Endothelial cell of umbilical vein (primary cell): ENCODE data around the gene MGAT5. TPM values are rescaled to one million over a fixed set of nuclear protein-coding genes. Genes with fewer than 3 reads are reported as not detected.

Experiments used
- BruUV-seq: library from RNA; stranded (reverse); fragments of 400-500 nt; replicated peaks from 2 replicates; lab custom pipeline; 2021; lab: Mats Ljungman, UMichigan
- CTCF ChIA-PET: fragments of 300-600, 350-600 bp; sonication (Branson Sonifier 250); formaldehyde crosslinking; loops from one replicate; lab custom pipeline; 2021; ENCODE audit warnings: antibody characterized with exemption, inconsistent platforms; lab: Charles Lee
- POLR2A ChIA-PET: fragments of 300-600, 350-600 bp; sonication (Branson Sonifier 250); formaldehyde crosslinking; loops from one replicate; lab custom pipeline; 2021; ENCODE audit warnings: antibody characterized with exemption, inconsistent platforms; lab: Charles Lee
- DNase-seq: peaks from one replicate; pipeline ENCODE4 v3.0.0-alpha.2; 2011; ENCODE audit warnings: low read depth, low spot score
- FAIRE-seq: peaks from 2 replicates; lab custom pipeline; 2011; peaks lifted over from hg19 to GRCh38; lab: Jason Lieb, UNC
- H2AFZ ChIP-seq: 2 replicates; pipeline ENCODE4 v1.6.0; 2012; ENCODE audit warnings: low read depth, low read length, control low read depth, inconsistent platforms
- H3K27ac ChIP-seq: 2 replicates; pipeline ENCODE4 v1.5.1; 2011; ENCODE audit warnings: low read depth, mild to moderate bottlenecking, control low read depth, low read length, moderate library complexity; ENCODE audit not compliant: insufficient read depth
- H3K27me3 ChIP-seq, 2 experiments: 2 replicates each; pipeline versions ENCODE4 v1.6.0 to v1.6.1; 2011; ENCODE audit warnings: low read length in 2 of 2, mixed read lengths in 1 of 2; ENCODE audit not compliant: control insufficient read depth in 2 of 2, insufficient read depth in 2 of 2
- H3K36me3 ChIP-seq, 2 experiments: 2 replicates in 1 of 2; 3 replicates in 1 of 2; pipeline ENCODE4 v1.5.1; 2011; ENCODE audit warnings: low read length in 2 of 2, mild to moderate bottlenecking in 1 of 2, moderate library complexity in 1 of 2; ENCODE audit not compliant: control insufficient read depth in 2 of 2, insufficient read depth in 2 of 2; ENCODE audit errors: extremely low read depth in 1 of 2
- H3K4me1 ChIP-seq: 3 replicates; pipeline ENCODE4 v1.5.1; 2011; ENCODE audit warnings: mild to moderate bottlenecking, low read length; ENCODE audit not compliant: control insufficient read depth, insufficient read depth; ENCODE audit errors: extremely low read depth
- H3K4me2 ChIP-seq: 2 replicates; pipeline ENCODE4 v1.6.1; 2011; ENCODE audit warnings: low read length, control low read depth, mixed read lengths; ENCODE audit not compliant: insufficient read depth
- H3K4me3 ChIP-seq, 3 experiments: fragments of 200-600 bp in 1 of 3; sonication (generic), shearing (Covaris generic) in 1 of 3; replicated peaks in 1 of 3; 2 replicates each; pipeline ENCODE4 v1.5.1; 2011 to 2016; ENCODE audit warnings: control low read depth in 3 of 3, low read length in 3 of 3, mild to moderate bottlenecking in 2 of 3, inconsistent platforms in 1 of 3, low read depth in 1 of 3, moderate library complexity in 1 of 3; ENCODE audit not compliant: insufficient read depth in 1 of 3
- H3K79me2 ChIP-seq: 2 replicates; pipeline ENCODE4 v1.6.0; 2012; ENCODE audit warnings: low read length, inconsistent platforms; ENCODE audit not compliant: control insufficient read depth, insufficient read depth
- H3K9ac ChIP-seq: replicated peaks from 2 replicates; pipeline ENCODE3; 2011; ENCODE audit warnings: low read length, control low read depth; ENCODE audit not compliant: insufficient read depth; ENCODE audit errors: extremely low read depth
- H3K9me1 ChIP-seq: replicated peaks from 3 replicates; pipeline ENCODE4 v1.6.0; 2011; ENCODE audit warnings: mild to moderate bottlenecking, low read length; ENCODE audit not compliant: control insufficient read depth, insufficient read depth; ENCODE audit errors: extremely low read depth
- H3K9me3 ChIP-seq: replicated peaks from 2 replicates; pipeline ENCODE4 v1.5.1; 2012; ENCODE audit warnings: low read length, inconsistent platforms; ENCODE audit not compliant: control insufficient read depth, insufficient read depth
- H4K20me1 ChIP-seq: replicated peaks from 2 replicates; pipeline ENCODE3; 2011; ENCODE audit warnings: mild to moderate bottlenecking, low read length; ENCODE audit not compliant: control insufficient read depth, insufficient read depth; ENCODE audit errors: extremely low read depth
- CTCF ChIP-seq, 2 donors: IDR thresholded peaks; 1 replicate in 1 of 2; 2 replicates in 1 of 2; pipeline ENCODE4 v1.5.1; 2011; ENCODE audit warnings: low read length in 2 of 2, mild to moderate bottlenecking in 2 of 2, moderate library complexity in 2 of 2, control low read depth in 1 of 2, inconsistent platforms in 1 of 2, low read depth in 1 of 2; ENCODE audit not compliant: insufficient read depth in 1 of 2; ENCODE audit errors: extremely low read depth in 1 of 2
- EZH2 ChIP-seq: IDR thresholded peaks from 2 replicates; pipeline ENCODE4 v1.6.1; 2012; ENCODE audit warnings: borderline replicate concordance, low read depth, mild to moderate bottlenecking, moderate library complexity, low read length, inconsistent platforms; ENCODE audit not compliant: severe bottlenecking
- FOS ChIP-seq: IDR thresholded peaks from 2 replicates; pipeline ENCODE4 v1.6.1; 2011; ENCODE audit warnings: mild to moderate bottlenecking, low read length, moderate library complexity, borderline replicate concordance; ENCODE audit not compliant: insufficient read depth
- GATA2 ChIP-seq: IDR thresholded peaks from 2 replicates; pipeline ENCODE4 v1.7.0; 2011; ENCODE audit warnings: low read depth, mild to moderate bottlenecking, moderate library complexity, mixed read lengths, low read length; ENCODE audit not compliant: insufficient read length, insufficient read depth
- MYC ChIP-seq: IDR thresholded peaks from one replicate; pipeline ENCODE4 v1.6.1; 2011; ENCODE audit warnings: mild to moderate bottlenecking, low read depth, low read length
- POLR2AphosphoS5 ChIP-seq: IDR thresholded peaks from 2 replicates; pipeline ENCODE4 v1.6.1; 2012; ENCODE audit warnings: low read depth, mild to moderate bottlenecking, control low read depth, low read length, moderate library complexity; ENCODE audit not compliant: insufficient read depth
- dilution Hi-C: fragments of 300-500 bp; cut with MboI; formaldehyde crosslinking; loops from one replicate; pipeline ENCODE4 v1.15.0; 2019; ENCODE audit warnings: low sequenced_read_pairs; ENCODE audit not compliant: extremely low pct_ligation_motif_present
- intact Hi-C: fragments of 100-400 bp; cut with micrococcal nuclease; formaldehyde crosslinking; loops from one replicate; pipeline ENCODE4 v1.10.0; 2022
- polyA plus RNA-seq, 4 experiments: library from polyadenylated mRNA; depleted of rRNA in 3 of 4; stranded (reverse) in 3 of 4; unstranded in 1 of 4; fragments of >200 nt; gene quantifications; 2 replicates each; pipeline versions ENCODE4 v1.2.1 to v1.2.3, GENCODE V29; 2011 to 2012; ENCODE audit warnings: missing spikeins in 1 of 4
- total RNA-seq: library from RNA; stranded (reverse); gene quantifications from 2 replicates; pipeline ENCODE4 v1.2.3, GENCODE V29; 2021
- TF ChIP-seq, protein P1 (sequence below): IDR thresholded peaks from 2 replicates; pipeline ENCODE4 v1.6.1; 2011; ENCODE audit not compliant: insufficient read depth, insufficient read length

The MGAT5 gene
- total and polyA plus RNA-seq, 2 donors (not counting 3 experiments of a cell fraction or from before 2014, with no cell fraction given) = 17.7 to 84.1 TPM

DNA sequence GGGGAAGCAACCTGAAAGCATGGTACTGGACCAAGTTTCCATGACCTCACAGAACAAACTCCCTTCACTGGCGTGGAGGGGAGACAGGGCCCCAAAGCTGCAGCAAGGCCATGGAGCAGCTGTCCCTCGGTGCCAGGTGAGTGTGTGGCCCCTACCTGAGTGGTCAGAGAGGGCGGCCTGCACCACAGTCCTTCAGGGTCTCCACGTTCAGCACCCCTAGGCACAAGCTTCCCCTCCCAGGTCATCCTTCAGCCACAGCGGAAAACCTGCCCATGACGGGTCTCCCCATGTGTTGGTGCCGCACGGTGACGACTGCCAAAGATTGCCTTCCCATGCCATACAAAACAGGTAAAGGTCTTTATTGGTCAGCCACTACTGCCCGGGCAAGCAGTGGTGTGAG is 201.6 kb downstream of the MGAT5 start:
- BruUV-seq = no TSS peak
- Histone ChIP-seq H3K9ac (no peak overlapping the region), H3K27ac (no peak overlapping the region), H3K36me3 (no peaks in the 10 kb centered on the region), H3K4me2 (no peak overlapping the region), H3K27me3 (no peaks in the 10 kb centered on the region), H3K9me3 (no peaks in the 10 kb centered on the region), H3K9me1 (no peaks in the 10 kb centered on the region), H4K20me1 (no peaks in the 10 kb centered on the region), H3K4me3 (no peak overlapping the region), H2AFZ (no peak overlapping the region), H3K4me1 (peaks cover 5% of the 10 kb centered on the region), H3K79me2 (no peaks in the 10 kb centered on the region)
- CTCF ChIA-PET = interaction anchor here (0.9 to 11.1 kb wide), 5 partner anchors 78 to 569 kb away, joined by 3 to 234 read pairs (median 6); no protein-coding TSS in a partner anchor
- TF ChIP-seq POLR2AphosphoS5 (no peak), GATA2 (no peak), MYC (no peak), EZH2 (no peak), CTCF (IDR thresholded peaks at IDR 0.05; ENCODE audit: extremely low read depth in 1 of 2, insufficient read depth in 1 of 2, low read depth in 1 of 2, low read length in 2 of 2) (no peak), FOS (no peak)
- TF ChIP-seq, protein P1, sequence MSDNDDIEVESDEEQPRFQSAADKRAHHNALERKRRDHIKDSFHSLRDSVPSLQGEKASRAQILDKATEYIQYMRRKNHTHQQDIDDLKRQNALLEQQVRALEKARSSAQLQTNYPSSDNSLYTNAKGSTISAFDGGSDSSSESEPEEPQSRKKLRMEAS = no peak
- dilution Hi-C loops (no loop called here), intact Hi-C loops (no loop called here)
- POLR2A ChIA-PET = no interaction called here
- DNase-seq (no peak), FAIRE-seq (no peak)
